Transverse colon (tissue), 4 donors: ENCODE data around the gene TRAF3. TPM values are rescaled to one million over a fixed set of nuclear protein-coding genes. Genes with fewer than 3 reads are reported as not detected.

ENCODE experiments used
- DNase-seq: peaks from one replicate; pipeline ENCODE4 v3.0.0-alpha.2; 2019
- H3K27ac ChIP-seq, 4 donors: fragments of 200-600 bp; sonication (generic); 2 replicates each; pipeline ENCODE4 v1.5.1; 2016 to 2018; ENCODE audit warnings: inconsistent platforms in 4 of 4
- H3K27me3 ChIP-seq: fragments of 200-600 bp; sonication (generic); 2 replicates; pipeline ENCODE4 v1.5.1; 2017; ENCODE audit warnings: inconsistent platforms
- H3K36me3 ChIP-seq, 4 donors: fragments of 200-600 bp; sonication (generic); 2 replicates each; pipeline ENCODE4 v1.5.1; 2017 to 2019; ENCODE audit warnings: inconsistent platforms in 4 of 4
- H3K4me1 ChIP-seq, 4 donors: fragments of 200-600 bp; sonication (generic); 2 replicates each; pipeline ENCODE4 v1.5.1; 2017 to 2020; ENCODE audit warnings: inconsistent platforms in 4 of 4
- H3K4me3 ChIP-seq, 4 donors: fragments of 200-600 bp; sonication (generic); 1 replicate in 1 of 4; 2 replicates in 3 of 4; pipeline versions ENCODE4 v1.5.1 to v1.6.1; 2017 to 2019; ENCODE audit warnings: inconsistent platforms in 4 of 4
- H3K9me3 ChIP-seq, 2 donors: fragments of 200-600 bp; sonication (generic); 2 replicates each; pipeline ENCODE4 v1.5.1; 2017 to 2019; ENCODE audit warnings: inconsistent platforms in 2 of 2
- EP300 ChIP-seq: sonication (generic); formaldehyde crosslinking; IDR thresholded peaks from one replicate; pipeline ENCODE4 v1.6.1; 2017; ENCODE audit warnings: antibody characterized with exemption, low read depth
- POLR2A ChIP-seq: fragments of 450-650 bp; IDR thresholded peaks from one replicate; pipeline ENCODE4 v1.6.1; 2016; ENCODE audit warnings: antibody characterized with exemption, mild to moderate bottlenecking, moderate library complexity
- POLR2AphosphoS5 ChIP-seq, 3 donors: sonication (generic); formaldehyde crosslinking; IDR thresholded peaks; one replicate each; pipeline ENCODE4 v1.6.1; 2016; ENCODE audit warnings: antibody characterized with exemption in 3 of 3
- WGBS, 2 donors: methylation state at CpG; one replicate each; pipeline ENCODE4 v1.1.5; 2018; ENCODE audit warnings: low coverage in 1 of 2; 5-methylcytosine and 5-hydroxymethylcytosine counted together
- in situ Hi-C, 4 donors: fragments of 200-750 bp; cut with MboI; loops; one replicate each; pipeline versions ENCODE4 v1.15.0 to v1.15.1; 2017; ENCODE audit warnings: low sequenced_read_pairs in 3 of 4, low pct_ligation_motif_present in 1 of 4, low pct_unique_long_range_greater_than_20kb in 1 of 4
- intact Hi-C: fragments of 100-400 bp; cut with DNase I; formaldehyde crosslinking; loops from one replicate; pipeline ENCODE4 v1.15.1; 2023; ENCODE audit warnings: low total_unique reads
- total RNA-seq, 4 donors: library from RNA; depleted of rRNA; stranded (reverse); fragments of >200 nt; gene quantifications; one replicate each; pipeline ENCODE4 v1.1.0, GENCODE V29; 2016
- TF ChIP-seq, protein P1 (sequence below), 5 experiments: fragments of 200-600 bp in 3 of 5; fragments of 450-650 bp in 2 of 5; sonication (generic) in 3 of 5; IDR thresholded peaks; 1 replicate in 2 of 5; 2 replicates in 3 of 5; pipeline ENCODE4 v1.5.1; 2016 to 2017; ENCODE audit warnings: antibody characterized with exemption in 5 of 5, inconsistent platforms in 3 of 5, mild to moderate bottlenecking in 2 of 5, moderate library complexity in 1 of 5

The TRAF3 gene
- total RNA-seq, 4 donors from 2014 or later = 18.7 to 28.9 (median 25.0) TPM

GRCh38 chr14:102749393-102750305 lies 27.6 kb upstream of the TRAF3 start:
- DNase-seq = no peak
- no peaks in the 10 kb centered on the region for H3K27me3 ChIP-seq
- no peaks in the 10 kb centered on the region for H3K36me3 ChIP-seq
- TF ChIP-seq POLR2A (no peak), POLR2AphosphoS5 (IDR thresholded peaks at IDR 0.05) (no peak), EP300 (no peak)
- TF ChIP-seq, protein P1, sequence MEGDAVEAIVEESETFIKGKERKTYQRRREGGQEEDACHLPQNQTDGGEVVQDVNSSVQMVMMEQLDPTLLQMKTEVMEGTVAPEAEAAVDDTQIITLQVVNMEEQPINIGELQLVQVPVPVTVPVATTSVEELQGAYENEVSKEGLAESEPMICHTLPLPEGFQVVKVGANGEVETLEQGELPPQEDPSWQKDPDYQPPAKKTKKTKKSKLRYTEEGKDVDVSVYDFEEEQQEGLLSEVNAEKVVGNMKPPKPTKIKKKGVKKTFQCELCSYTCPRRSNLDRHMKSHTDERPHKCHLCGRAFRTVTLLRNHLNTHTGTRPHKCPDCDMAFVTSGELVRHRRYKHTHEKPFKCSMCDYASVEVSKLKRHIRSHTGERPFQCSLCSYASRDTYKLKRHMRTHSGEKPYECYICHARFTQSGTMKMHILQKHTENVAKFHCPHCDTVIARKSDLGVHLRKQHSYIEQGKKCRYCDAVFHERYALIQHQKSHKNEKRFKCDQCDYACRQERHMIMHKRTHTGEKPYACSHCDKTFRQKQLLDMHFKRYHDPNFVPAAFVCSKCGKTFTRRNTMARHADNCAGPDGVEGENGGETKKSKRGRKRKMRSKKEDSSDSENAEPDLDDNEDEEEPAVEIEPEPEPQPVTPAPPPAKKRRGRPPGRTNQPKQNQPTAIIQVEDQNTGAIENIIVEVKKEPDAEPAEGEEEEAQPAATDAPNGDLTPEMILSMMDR (IDR thresholded peaks at IDR 0.05) = no peak
- no peaks in the 10 kb centered on the region for H3K9me3 ChIP-seq
- no peak overlapping the region for H3K4me3 ChIP-seq
- in situ Hi-C loops = loop anchor here in 2 of 4 donors (25.0 kb wide), 1 partner anchor 163 kb away; the partner anchor contains the start of gene AMN (in 2 of the 2)
- intact Hi-C loops = no loop called here
- no peaks in the 10 kb centered on the region for H3K4me1 ChIP-seq
- 83 to 89% methylated on average over 1 to 33 of the region's 33 CpGs for WGBS, 2 donors
- H3K27ac ChIP-seq = no peak overlapping the region

DNA sequence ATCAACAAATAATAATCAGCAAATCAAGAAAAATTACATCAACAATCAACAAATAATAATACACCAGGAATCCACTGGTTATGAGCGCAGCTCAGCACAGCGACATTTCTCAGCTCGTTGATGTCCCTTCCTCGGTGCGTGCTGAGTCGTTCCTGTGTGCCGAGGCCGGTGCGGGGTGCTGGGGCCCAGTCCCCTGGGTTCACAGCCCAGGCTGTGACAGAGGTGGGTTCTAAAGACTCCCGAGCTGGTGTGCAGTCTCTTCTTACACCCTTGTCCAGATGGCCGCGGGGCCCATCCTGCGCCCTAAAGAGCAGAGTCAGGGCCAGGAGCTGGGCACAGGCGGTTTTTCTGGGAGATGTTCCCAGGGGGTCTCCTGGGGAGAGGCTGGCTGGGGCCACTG lies 26.9 kb upstream of the TRAF3 start:
- Histone ChIP-seq H3K4me1 (no peaks in the 10 kb centered on the region), H3K36me3 (no peaks in the 10 kb centered on the region), H3K4me3 (no peak overlapping the region), H3K27me3 (no peaks in the 10 kb centered on the region), H3K27ac (no peak overlapping the region), H3K9me3 (no peaks in the 10 kb centered on the region)
- in situ Hi-C loops = loop anchor here in 2 of 4 donors (25.0 kb wide), 1 partner anchor 162 kb away; the partner anchor contains the start of gene AMN (in 2 of the 2)
- TF ChIP-seq EP300 (no peak), POLR2AphosphoS5 (IDR thresholded peaks at IDR 0.05) (no peak)
- DNase-seq = no peak
- WGBS, 2 donors = 93% methylated on average over 14 of the region's 14 CpGs; no CpG with 5 or more reads in 1 of the 2 donors
- intact Hi-C loops = no loop called here

DNA sequence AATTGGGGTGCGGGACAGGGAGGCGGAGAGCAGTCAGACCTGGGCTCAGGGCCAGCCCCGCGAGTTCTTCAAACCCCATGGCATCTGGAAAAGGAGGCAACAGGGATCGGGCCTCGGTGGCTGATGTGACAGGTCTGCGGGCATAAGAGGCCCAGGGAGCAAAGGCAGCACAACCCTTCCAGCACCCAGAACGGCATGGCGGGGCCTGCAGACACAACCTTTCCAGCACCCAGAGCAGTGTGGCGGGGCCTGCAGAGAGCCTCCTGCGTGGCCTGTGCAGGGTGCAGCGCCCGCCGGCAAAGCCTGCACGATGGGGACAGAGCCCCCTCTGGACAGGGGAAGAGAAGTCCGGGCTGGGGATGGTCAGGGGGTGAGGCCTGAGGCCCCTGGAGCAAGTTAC lies 26.2 kb upstream of the TRAF3 start:
- DNase-seq = no peak
- H3K36me3 ChIP-seq = no peaks in the 10 kb centered on the region
- H3K9me3 ChIP-seq = no peaks in the 10 kb centered on the region
- no peak overlapping the region for H3K27ac ChIP-seq
- H3K27me3 ChIP-seq = no peaks in the 10 kb centered on the region
- 93% methylated on average over 16 of the region's 16 CpGs; no CpG with 5 or more reads in 1 of the 2 donors for WGBS, 2 donors
- no peaks in the 10 kb centered on the region for H3K4me1 ChIP-seq
- TF ChIP-seq POLR2A (no peak), POLR2AphosphoS5 (IDR thresholded peaks at IDR 0.05) (no peak), EP300 (no peak)
- TF ChIP-seq, protein P1 (IDR thresholded peaks at IDR 0.05) = no peak
- H3K4me3 ChIP-seq = no peak overlapping the region
- in situ Hi-C loops (loop anchor here in 2 of 4 donors (25.0 kb wide), 1 partner anchor 161 kb away; the partner anchor contains the start of gene AMN (in 2 of the 2)), intact Hi-C loops (no loop called here)

DNA sequence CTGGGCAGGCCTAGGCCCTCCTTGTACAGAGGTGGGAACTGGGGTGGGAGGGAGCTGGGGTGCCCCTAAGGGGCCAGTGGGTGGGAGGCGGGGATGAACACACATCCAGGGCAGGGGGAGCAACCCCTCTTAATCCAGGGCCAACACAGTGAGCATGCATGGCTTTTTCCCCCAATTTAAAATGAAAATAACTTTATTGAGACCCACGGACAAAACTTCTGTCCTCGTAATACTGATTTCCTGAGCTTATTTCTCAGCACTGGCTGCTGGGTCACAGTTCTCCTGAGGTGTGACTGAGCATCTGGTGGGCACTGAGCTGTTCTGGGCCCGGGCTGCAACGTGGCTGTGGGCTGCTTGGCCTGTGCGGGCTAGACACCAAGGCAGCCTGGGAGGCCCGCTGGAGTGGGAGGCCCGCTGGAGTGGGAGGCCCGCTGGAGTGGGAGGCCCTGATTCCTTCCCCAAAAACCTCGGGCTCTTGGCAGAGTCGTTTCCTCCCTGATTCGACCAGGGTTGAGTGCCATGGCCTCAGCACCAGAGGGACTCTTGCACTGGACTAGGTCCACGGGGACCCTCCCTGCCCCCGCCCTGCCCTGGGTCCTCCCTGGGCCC lies 24.9 kb upstream of the TRAF3 start:
- no peak for DNase-seq
- H3K27me3 ChIP-seq = no peaks in the 10 kb centered on the region
- in situ Hi-C loops (loop anchor here in 2 of 4 donors (25.0 kb wide), 1 partner anchor 160 kb away; the partner anchor contains the start of gene AMN (in 2 of the 2)), intact Hi-C loops (no loop called here)
- TF ChIP-seq POLR2AphosphoS5 (IDR thresholded peaks at IDR 0.05) = no peak
- no peak for TF ChIP-seq POLR2A
- TF ChIP-seq, protein P1 (IDR thresholded peaks at IDR 0.05) = no peak
- no peak for TF ChIP-seq EP300
- H3K4me1 ChIP-seq = no peaks in the 10 kb centered on the region
- H3K9me3 ChIP-seq = no peaks in the 10 kb centered on the region
- no peaks in the 10 kb centered on the region for H3K36me3 ChIP-seq
- no peak overlapping the region for H3K4me3 ChIP-seq
- 89% methylated on average over 10 of the region's 14 CpGs; no CpG with 5 or more reads in 1 of the 2 donors for WGBS, 2 donors
- H3K27ac ChIP-seq = no peak overlapping the region
